Choroid plexus epithelial cell (primary cell): ENCODE measurements around the gene PUS1.

Experiments used
- DNase-seq: peaks from one replicate; pipeline ENCODE4 v3.0.0-alpha.2; 2010; ENCODE audit warnings: low read depth
- H3K4me3 ChIP-seq: 2 replicates; pipeline ENCODE4 v1.5.1; 2011; ENCODE audit warnings: low read depth, mild to moderate bottlenecking, control low read depth, low read length, moderate library complexity
- TF ChIP-seq, protein P1 (sequence below): conservative IDR thresholded peaks from 2 replicates; pipeline ENCODE4 v1.5.1; 2011; ENCODE audit warnings: low read depth, mild to moderate bottlenecking, control low read depth, inconsistent platforms, low read length, moderate library complexity

PUS1 gene

DNA sequence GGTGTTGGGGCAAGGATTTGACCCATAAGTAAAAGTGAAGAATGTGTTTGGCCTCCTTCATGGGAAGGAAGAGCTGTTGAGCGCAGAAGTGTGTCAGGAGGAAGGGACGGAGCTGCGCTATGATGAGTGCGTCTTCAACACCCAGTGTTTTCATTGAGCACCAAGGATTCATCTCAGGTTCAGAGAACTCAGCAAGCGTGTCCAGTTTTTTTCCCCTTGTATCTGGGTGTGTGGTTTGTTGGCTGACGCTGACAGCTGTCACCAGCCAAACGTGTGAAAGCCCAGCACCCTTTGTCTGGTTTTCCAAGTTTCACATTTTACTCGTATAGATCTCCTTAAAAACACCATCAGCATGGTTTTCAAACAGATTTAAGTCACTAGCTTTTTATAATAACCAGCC is 33.0 kb downstream of the PUS1 start:
- no peak overlapping the region for H3K4me3 ChIP-seq
- TF ChIP-seq, protein P1, sequence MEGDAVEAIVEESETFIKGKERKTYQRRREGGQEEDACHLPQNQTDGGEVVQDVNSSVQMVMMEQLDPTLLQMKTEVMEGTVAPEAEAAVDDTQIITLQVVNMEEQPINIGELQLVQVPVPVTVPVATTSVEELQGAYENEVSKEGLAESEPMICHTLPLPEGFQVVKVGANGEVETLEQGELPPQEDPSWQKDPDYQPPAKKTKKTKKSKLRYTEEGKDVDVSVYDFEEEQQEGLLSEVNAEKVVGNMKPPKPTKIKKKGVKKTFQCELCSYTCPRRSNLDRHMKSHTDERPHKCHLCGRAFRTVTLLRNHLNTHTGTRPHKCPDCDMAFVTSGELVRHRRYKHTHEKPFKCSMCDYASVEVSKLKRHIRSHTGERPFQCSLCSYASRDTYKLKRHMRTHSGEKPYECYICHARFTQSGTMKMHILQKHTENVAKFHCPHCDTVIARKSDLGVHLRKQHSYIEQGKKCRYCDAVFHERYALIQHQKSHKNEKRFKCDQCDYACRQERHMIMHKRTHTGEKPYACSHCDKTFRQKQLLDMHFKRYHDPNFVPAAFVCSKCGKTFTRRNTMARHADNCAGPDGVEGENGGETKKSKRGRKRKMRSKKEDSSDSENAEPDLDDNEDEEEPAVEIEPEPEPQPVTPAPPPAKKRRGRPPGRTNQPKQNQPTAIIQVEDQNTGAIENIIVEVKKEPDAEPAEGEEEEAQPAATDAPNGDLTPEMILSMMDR: no peak

DNA sequence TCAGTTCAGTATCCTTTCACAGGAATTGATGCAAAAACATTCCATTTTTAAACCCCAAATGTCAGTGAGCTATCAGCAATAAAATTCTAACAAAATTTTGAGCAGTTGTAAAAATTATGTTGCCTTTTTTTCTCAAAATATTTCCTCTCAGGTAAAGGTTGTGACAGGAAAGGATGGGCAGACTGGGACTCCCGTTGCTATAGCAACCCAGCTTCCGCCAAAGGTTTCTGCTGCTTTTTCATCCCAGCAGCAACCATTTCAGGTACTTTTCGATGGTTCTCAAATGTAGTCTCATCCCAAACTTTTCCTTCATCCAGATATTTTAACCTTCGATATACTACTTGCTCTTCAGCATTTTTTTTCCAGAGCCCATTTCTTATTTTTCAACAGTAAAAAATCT is 34.3 kb downstream of the PUS1 start:
- TF ChIP-seq, protein P1: no peak
- DNase-seq: no peak
- no peak overlapping the region for H3K4me3 ChIP-seq

More for the DNA sequence above, 33.0 kb downstream of the PUS1 start:
- no peak for DNase-seq

DNA sequence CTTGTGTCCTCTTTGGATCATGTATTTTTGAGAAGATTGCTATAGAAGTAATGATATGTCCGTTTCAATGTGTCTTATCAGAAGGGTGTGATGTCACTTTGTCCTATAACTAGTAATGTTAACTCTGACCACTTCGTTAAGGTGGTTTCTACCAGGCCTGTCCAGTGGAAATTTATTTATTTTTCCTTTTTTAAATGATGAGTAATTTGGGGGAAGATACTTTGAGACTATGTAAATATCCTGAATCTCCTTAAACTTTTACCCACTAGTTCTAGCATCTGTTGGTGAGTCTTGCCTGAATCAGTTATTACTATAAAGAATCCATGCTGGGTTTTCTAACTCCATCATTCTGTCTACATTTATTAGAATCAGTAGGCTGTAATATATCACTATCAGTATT is 36.0 kb downstream of the PUS1 start:
- no peak overlapping the region for H3K4me3 ChIP-seq
- DNase-seq: no peak
- TF ChIP-seq, protein P1: no peak

DNA sequence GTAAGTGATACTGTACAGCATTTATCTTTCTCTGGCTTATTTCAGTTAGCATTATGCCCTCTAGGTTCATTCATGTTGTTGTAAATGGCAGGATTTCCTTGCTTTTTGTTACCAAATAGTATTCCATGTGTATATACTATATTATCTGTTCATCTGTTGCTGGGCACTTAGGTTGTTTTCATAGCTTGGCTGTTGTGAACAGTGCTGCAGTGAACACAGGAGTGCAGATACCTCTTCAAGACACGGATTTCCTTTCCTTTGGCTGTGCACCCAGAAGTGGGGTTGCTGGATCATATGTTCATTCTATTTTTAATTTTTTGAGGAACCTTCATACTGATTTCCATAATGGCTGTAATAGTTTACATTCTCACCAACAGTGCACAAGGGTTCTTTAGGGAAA is 42.1 kb downstream of the PUS1 start:
- no peak overlapping the region for H3K4me3 ChIP-seq
- no peak for DNase-seq
- TF ChIP-seq, protein P1: no peak

DNA sequence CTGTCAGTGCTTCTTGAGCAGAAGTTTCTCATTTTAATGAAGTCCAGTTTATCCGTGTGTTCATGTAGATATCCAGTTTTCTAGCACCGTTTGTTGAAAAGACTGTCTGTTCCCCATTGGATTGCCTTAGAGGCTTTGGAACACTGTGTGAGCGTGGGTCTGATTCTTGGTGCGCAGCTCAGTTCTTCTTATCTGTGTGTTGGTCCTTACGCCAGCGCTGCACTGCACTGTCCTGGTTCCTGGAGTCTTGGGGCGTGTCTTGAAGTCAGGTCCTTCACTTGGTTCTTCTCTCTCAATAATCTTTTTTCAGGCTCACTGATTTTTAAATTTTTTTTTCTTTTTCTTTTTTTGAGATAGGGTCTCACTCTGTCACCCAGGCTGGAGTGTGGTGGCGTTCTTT is 46.2 kb downstream of the PUS1 start:
- TF ChIP-seq, protein P1: no peak
- DNase-seq: no peak

DNA sequence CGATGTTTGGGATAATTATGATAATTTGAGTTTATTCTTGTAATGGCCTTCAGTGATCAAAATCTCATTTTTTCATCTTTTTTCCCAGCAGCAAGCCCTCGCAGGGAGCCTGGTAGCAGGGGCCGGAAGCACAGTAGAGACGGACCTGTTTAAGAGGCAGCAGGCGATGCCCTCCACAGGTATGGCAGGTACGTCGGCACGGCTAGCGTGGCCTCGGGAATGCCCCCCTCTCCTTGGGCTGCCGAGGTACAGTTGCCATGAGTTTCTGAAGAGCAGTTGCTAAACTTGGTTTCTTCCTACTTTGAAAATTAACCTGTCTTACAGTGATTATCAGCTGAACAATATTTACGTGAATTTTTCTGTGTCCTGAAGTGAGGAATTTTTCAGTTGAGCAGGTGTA is 50.5 kb downstream of the PUS1 start:
- TF ChIP-seq, protein P1: no peak
- no peak for DNase-seq
- no peak overlapping the region for H3K4me3 ChIP-seq

More for the DNA sequence above, 46.2 kb downstream of the PUS1 start:
- no peak overlapping the region for H3K4me3 ChIP-seq

DNA sequence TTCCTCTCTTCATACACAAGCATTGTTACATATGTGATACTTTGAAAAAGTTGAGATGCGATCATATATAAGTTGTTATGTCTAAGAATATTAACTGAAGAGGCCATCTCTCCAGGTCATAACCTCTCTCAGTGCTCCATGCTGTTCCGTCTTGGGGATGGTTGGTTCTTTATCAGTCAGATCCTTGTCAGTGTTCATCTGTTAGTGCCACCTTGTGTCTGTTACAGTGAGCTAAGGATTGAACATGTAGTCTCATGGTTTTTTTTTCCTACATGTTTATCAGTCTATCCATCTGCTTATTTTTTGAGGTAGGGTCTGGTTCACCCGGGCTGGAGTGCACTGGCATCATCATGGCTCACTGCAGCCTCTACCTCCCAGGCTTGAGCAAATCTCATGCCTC is 51.2 kb downstream of the PUS1 start:
- DNase-seq: peak; percentile 61

More for the DNA sequence above, 51.2 kb downstream of the PUS1 start:
- TF ChIP-seq, protein P1: peak; percentile 46
- no peak overlapping the region for H3K4me3 ChIP-seq
